Testis (tissue), 2 donors: ENCODE data around the gene CHRNA1.

ENCODE experiments used
- POLR2A ChIP-seq: fragments of 450-650 bp; IDR thresholded peaks from one replicate; pipeline ENCODE4 v1.6.1; 2017; ENCODE audit warnings: antibody characterized with exemption, mild to moderate bottlenecking, moderate library complexity
- TF ChIP-seq, protein P1 (sequence below), 3 experiments: fragments of 450-650 bp in 2 of 3; fragments of 200-600 bp in 1 of 3; sonication (generic) in 1 of 3; IDR thresholded peaks; one replicate each; pipeline ENCODE4 v1.5.1; 2016 to 2019; ENCODE audit warnings: antibody characterized with exemption in 3 of 3, mild to moderate bottlenecking in 2 of 3, moderate library complexity in 1 of 3

DNA sequence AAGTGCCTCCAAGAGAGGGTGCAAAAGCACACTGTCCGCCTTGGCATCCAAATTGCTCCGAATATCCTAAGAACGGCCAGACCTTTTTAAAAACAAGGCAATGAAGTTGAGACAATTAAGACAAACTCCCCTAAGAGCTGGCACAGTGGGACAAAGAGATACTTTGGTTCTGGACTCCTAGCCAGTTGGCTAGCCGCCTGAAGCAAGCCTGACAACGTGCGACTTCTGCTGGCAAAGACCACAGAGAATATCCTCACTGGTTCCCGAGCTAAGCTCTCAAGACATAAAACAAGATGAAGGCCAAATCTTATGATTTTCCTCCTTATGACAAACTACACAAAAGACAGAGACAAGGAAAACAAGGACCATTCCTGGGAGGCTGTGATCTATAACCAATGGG, 32.7 kb downstream of the CHRNA1 start:
- no peak for TF ChIP-seq POLR2A
- TF ChIP-seq, protein P1, sequence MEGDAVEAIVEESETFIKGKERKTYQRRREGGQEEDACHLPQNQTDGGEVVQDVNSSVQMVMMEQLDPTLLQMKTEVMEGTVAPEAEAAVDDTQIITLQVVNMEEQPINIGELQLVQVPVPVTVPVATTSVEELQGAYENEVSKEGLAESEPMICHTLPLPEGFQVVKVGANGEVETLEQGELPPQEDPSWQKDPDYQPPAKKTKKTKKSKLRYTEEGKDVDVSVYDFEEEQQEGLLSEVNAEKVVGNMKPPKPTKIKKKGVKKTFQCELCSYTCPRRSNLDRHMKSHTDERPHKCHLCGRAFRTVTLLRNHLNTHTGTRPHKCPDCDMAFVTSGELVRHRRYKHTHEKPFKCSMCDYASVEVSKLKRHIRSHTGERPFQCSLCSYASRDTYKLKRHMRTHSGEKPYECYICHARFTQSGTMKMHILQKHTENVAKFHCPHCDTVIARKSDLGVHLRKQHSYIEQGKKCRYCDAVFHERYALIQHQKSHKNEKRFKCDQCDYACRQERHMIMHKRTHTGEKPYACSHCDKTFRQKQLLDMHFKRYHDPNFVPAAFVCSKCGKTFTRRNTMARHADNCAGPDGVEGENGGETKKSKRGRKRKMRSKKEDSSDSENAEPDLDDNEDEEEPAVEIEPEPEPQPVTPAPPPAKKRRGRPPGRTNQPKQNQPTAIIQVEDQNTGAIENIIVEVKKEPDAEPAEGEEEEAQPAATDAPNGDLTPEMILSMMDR (IDR thresholded peaks at IDR 0.05): no peak
